UCSD-AML1 (cell line): ENCODE results near the gene TSHZ1.

Experiments used
- DNase-seq: peaks from one replicate; lab custom pipeline; 2025; ENCODE audit not compliant: unreplicated experiment; lab: John Stamatoyannopoulos, UW

TSHZ1 gene

GRCh38 chr18:75206452-75207309 lies 3.9 kb upstream of the TSHZ1 start:
- DNase-seq, result no peak

GRCh38 chr18:75207310-75208154 lies 3.1 kb upstream of the TSHZ1 start:
- peak; percentile 66 for DNase-seq

GRCh38 chr18:75208155-75208835 lies 2.3 kb upstream of the TSHZ1 start:
- DNase-seq, result peak; percentile 72

GRCh38 chr18:75208836-75209128 lies 1.8 kb upstream of the TSHZ1 start:
- DNase-seq, result no peak

GRCh38 chr18:75209129-75209950 lies 1.3 kb upstream of the TSHZ1 start, which contains the start of gene PTGR3:
Gene PTGR3 (minus strand): TSS chr18:75209139. CDS start chr18:75209058, 81 bp downstream.
- peak; percentile 85 for DNase-seq

GRCh38 chr18:75209951-75210258 lies 692 bp upstream of the TSHZ1 start:
- DNase-seq, result no peak

- DNase-seq, result peak; percentile 44
These were observed 515 bp downstream of the TSHZ1 start for GRCh38 chr18:75211002-75211621.

- DNase-seq, result no peak
These were observed 992 bp downstream of the TSHZ1 start for GRCh38 chr18:75211626-75211952.

- peak; percentile 42 for DNase-seq
These were observed 1.6 kb downstream of the TSHZ1 start for GRCh38 chr18:75211953-75212750.

- DNase-seq, result no peak
These were observed 2.1 kb downstream of the TSHZ1 start for GRCh38 chr18:75212751-75213090.

- no peak for DNase-seq
These were observed 3.2 kb downstream of the TSHZ1 start for GRCh38 chr18:75213611-75214331.

- no peak for DNase-seq
These were observed 3.7 kb downstream of the TSHZ1 start for GRCh38 chr18:75214332-75214690.

GRCh38 chr18:75214766-75215510 lies 4.3 kb downstream of the TSHZ1 start:
- no peak for DNase-seq

GRCh38 chr18:75215663-75216062 lies 5.1 kb downstream of the TSHZ1 start:
- DNase-seq, result no peak

GRCh38 chr18:75216212-75216910 lies 5.8 kb downstream of the TSHZ1 start:
- no peak for DNase-seq

GRCh38 chr18:75216911-75217689 lies 6.5 kb downstream of the TSHZ1 start:
- DNase-seq, result no peak
